HG02588 (cell line): ENCODE results near the gene NHLRC1.

ENCODE experiments used
- ATAC-seq: cut with Tn5 transposase; IDR thresholded peaks from one replicate; pipeline ENCODE4 v1.9.1; 2021; ENCODE audit warnings: mild to moderate bottlenecking, moderate library complexity; ENCODE audit not compliant: unreplicated experiment

Gene NHLRC1

DNA sequence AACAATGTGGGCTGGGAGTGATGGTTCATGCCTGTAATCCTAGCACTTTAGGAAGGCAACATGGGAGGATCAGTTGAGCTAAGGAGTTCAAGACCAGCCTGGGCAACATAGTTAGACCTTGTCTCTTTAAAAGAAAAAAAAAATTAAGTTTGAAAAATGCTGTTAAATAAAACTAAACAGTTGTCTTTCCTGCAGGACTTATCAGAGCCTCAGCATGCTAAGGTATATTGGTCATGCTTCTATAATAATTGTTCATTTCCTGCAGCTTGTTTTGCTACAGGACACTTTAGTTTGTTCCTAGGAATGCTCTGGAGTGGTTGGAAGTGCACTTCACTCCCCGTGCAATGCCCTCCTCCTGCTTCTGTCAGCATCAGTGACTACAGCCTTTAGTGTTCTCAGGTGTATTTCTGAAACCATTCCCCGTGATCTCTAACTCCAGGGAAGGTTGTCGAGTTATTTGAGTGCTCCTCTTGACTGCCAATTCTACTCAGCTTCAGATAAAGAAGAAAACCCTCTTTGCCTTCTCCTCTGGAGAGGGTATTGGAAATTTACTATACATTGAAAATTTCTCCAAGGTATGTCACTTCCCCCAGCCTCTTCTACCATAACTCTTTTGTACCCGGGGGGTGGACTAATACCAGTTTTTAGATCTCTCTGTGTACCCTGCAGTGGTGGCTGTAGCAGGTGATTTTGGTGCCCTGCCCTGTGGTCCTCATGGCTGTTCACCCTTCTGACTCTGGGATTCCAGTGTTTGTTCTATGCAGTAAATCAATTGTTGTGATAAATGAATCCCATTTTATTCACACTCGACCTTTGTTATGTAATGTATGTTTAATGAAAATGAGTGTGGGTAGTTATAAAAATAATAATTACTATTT, 33.8 kb downstream of the NHLRC1 start:
- no peak for ATAC-seq

DNA sequence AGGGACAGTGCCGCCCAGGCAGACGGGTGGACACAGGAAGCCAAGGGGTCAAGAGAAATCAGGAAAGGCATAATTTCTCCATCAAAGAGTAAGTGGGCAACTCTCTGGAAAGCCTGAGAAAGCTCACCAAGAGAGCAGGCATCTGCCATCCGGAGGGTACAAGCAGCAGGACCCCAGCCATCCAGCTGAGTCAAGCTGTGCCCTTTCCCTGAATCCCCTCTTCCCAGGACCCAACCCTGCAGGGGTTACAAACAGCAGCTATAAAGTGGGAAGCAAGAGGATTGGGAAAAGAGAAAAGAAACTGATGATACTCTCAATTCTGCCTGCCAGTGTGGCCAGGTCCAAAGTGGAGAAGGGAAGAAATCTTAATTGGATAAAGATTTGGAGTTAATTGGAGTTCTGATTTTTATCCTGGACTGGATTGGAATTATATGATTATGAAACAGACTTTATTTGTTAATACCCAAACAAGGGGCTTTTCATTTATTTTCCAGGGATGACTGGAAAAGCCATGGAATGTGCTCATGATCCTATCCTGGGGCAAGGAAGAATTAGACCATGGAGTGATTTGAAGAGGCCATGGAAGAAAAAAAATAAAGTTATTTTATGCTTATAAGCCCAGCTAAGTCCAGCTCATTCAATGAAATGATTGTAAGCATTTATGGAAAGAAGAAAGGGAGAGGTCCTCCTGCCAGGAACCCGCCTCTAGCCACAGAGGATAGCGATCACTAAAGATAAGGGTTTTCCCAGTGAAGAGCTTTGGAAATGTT, 34.9 kb downstream of the NHLRC1 start:
- ATAC-seq: no peak

DNA sequence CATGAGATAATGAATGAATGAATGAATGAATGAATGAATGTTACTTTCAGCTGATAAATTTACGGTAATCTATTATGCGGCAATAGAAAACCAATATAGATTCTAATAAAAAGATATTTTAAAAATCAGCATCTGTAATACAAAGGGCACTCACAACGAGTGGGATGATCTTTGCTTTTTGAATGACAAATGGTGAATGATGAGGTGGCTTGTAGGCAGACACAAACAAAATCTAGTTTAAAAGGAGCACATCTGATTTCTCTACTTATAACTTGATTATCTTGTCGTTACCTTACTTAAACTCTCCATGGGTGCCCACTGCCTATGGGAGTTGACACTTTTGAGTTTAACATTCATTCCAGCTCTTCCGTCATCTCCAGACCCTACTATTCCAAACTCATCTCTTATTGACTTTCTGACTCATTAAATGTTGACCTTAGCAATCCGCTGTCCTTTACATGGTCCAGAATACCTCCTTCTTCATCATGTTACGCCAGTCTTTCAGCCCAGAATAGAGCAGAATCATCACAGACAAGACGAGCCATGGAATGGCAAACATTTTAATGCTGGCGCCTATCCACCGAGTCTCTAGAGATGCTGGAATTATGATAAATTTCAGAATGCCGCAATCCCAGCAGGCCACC, 41.3 kb downstream of the NHLRC1 start:
- ATAC-seq: no peak

DNA sequence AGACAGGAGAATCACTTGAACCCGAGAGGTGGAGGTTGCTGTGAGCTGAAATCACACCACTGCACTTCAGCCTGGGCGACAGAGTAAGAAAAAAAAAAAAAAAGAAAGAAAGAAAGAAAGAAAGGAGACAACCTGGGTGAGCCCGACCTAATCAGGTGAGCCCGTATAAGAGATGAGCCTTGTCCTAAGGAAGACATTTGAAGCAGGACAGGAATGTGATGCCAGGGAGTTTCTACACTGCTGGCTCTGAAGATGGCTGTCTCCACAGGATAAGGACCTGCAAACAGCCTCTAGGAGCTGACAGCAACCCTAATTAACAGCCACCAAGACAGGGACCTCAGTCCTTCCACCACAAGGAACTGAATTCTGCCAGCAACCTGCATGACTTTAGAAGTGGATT, 41.9 kb downstream of the NHLRC1 start:
- no peak for ATAC-seq

DNA sequence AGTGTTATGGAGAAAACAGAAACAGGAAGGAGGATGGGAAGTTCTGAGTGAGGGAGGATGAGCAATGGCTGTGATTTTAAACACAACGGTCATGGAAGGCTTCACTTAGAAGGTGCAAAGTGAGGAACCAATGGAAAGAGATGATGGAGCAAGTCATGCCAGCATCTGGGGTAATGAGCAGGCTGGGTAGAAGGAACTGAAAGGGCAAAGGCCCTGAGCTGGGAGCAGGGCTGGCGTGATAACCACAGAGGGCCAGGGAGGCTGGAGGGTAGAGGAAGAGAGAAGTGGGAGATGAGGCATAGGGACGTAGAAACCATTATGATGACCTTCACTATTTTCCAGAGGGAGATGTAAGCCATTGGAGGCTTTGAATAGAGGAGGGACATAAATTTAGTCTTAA, 43.6 kb downstream of the NHLRC1 start:
- no peak for ATAC-seq

DNA sequence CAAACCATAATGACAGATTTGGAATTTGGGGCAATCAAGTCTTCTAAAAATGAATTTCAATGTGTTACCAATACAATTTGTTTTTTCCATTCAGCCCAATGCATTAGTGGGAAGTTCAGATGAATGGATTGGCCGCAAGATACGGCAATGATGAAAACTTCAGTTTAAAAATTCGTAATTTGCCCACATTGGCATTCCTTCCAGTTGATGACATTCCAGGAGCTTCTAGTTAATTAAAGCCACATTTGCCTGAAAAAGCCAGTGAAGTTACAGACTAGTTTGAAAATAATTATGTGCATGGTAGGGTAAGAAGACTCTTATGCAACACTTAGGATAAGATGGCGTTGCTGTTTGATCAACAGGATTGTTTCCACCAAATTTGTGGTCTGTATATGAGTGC, 46.2 kb downstream of the NHLRC1 start:
- ATAC-seq: no peak

DNA sequence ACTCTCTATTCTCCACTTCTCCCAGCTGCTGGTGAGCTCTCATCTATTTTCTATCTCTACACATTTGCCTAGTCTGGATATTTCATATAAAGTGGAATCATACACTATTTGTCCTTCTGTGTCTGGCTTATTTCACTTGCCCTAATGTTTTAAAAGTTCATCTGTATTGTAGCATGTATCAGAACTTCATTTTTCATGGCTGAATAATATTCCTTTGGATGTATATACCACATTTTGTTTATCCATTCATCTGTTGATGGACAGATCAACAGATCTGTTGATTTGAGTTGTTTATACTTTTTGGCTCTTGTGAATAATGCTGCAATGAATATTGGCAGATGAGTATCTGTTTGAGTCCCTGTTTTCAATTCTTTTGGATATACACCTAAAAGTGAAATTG, 49.6 kb downstream of the NHLRC1 start:
- ATAC-seq: no peak

DNA sequence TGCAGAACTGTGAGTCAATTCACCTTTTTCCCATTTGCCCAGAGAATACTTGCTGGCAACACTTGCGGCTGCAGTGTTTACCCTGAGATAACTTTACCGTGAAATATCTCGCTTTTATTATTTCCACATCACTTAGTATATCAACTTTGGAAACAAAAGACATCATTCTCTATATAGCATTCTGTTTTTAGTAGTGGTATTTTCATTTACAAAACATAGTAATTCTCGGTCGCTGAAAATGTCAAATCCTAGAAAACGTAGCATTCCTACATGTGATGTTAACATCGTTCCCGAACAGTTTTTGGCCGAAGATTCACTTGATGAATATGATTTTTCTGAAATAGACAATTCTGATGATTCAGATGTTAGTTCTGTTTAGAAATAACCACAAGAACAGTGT, 52.0 kb downstream of the NHLRC1 start:
- no peak for ATAC-seq
